Stimulated activated CD8-positive, alpha-beta memory T cell treated with anti-CD3 and anti-CD28 coated beads, Interleukin-7, amount 100 ng/mL, for 48 hours (primary cell): Measurements from ENCODE around the gene RPS10.
"Not testable (repeated sequence)": the region's sequence is repeated elsewhere in the genome, so short reads cannot be mapped to it uniquely, and the experiment has no call there.

ENCODE experiments used
- DNase-seq, 2 donors: peaks; one replicate each; pipeline ENCODE4 v3.0.0-alpha.2; 2020; ENCODE audit warnings: low read depth in 1 of 2; ENCODE audit errors: extremely low read depth in 1 of 2

Gene RPS10

DNA sequence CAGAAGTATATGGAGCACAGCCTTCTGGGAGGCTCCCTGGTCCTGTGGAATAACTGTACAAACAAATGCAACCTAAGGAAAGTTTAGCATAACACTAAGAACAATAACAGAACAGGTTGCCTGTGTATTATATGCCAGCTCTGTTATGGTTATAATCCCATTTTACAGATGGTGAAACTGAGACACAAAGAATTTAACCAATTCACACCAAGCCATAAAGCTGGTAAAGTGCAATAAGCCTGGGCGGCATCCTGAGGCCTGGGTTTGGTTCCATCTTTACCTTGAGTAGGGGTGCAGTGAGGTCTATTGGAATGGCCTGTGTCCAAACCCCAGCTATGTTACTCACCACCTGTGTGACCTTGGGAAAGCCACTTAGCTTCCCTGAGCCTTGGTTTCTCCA is 25.3 kb upstream of the RPS10 start:
- no peak for DNase-seq

DNA sequence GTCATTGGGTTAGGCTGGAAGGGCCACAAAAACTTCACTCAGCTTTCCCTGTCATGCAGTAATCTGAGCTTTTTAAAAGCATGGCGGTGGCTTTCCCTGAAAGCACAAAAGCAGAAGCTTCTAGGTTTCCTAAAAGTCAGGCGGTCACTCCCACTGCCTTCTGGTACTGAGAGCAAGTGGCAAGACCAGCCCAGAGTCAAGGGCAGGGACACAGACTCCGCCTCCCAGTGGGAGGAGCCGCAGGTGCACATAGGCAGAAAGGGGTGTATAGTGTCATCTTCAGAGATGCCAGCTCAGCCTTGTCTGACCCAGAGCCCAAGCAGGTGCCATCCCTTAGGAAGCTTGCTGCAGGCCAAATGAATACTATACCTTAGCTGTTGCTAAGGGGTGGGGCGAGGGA is 22.0 kb upstream of the RPS10 start:
- no peak for DNase-seq

- no peak for DNase-seq
Measured at GRCh38 chr6:34447386-34447785, 21.5 kb upstream of the RPS10 start.

DNA sequence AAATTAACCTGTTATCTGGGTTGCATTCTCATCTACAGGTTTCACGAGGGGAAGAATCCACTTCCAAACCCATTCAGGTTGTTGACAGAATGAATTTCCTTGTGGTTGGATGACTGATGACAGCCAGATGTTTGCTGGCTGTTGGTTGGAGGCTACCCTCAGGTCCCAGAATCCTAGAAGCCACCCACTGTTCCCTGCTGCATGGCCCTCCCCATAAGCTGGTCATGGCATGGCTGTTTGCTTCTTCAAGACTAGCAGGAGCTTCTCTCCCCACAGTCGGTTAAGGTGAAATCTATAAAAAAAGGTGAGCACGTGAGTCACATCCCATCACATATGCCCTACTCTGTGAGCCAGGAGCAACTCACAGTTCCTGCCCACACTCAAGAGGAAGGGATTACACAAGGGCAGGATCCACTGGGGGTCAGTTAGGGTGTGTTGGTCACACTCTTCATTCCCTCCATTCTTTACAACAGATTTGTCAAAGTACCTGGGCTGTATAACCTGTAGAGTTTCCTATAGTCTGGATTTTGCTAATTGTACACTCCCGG is 19.5 kb upstream of the RPS10 start:
- DNase-seq, result no peak

- DNase-seq, result no peak
Measured at GRCh38 chr6:34441526-34441925, 15.7 kb upstream of the RPS10 start.

DNA sequence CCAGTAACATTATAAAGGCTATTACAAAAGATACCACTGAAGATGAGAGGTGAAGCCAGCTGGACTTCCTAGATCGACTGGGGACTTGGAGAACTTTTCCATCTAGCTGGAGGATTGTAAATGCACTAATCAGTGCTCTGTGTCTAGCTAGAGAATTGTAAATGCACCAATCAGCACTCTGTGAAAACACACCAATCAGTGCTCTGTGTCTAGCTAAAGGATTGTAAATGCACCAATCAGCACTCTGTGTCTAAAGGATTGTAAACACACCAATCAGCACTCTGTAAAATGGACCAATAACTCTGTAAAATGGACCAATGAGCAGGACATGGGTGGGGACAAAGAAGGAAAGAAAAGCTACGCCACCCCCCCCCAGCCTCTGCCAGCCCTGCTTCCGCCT is 13.6 kb upstream of the RPS10 start:
- no peak for DNase-seq

DNA sequence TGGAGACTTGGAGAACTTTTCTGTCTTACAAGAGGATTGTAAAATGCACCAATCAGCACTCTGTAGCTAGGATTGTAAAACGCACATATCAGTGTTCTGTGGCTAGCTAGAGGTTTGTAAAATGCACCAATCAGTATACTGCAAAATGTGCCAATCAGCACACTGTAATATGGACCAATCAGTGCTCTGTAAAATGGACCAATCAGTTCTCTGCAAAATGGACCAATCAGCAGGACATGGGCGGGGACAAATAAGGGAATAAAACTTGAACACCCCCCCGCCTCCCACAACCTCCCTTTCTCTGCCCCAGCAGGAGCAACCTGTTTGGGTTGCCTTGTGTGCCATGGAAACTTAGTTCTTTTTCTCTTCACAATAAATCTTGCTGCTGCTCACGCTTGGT is 12.8 kb upstream of the RPS10 start:
- DNase-seq, result no peak

DNA sequence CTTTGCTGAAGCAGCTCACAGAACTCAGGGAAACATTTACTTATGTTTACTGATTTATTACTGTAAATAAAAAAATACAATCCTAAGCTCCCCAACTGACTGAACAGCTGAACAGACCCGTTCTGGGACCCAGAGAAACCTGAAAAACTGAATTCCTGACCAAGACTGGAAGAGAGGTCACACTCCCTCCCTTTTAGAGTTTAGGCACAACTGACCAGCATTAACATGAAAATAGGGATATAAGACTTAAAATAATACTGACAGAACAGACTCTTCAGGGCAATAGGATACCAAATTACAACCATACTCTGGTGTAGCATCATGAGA is 11.7 kb upstream of the RPS10 start:
- DNase-seq, result no peak

- no peak for DNase-seq
Measured at GRCh38 chr6:34436803-34437643, 11.2 kb upstream of the RPS10 start.

- DNase-seq, result no peak
Measured at GRCh38 chr6:34435916-34436315, 10.0 kb upstream of the RPS10 start.

DNA sequence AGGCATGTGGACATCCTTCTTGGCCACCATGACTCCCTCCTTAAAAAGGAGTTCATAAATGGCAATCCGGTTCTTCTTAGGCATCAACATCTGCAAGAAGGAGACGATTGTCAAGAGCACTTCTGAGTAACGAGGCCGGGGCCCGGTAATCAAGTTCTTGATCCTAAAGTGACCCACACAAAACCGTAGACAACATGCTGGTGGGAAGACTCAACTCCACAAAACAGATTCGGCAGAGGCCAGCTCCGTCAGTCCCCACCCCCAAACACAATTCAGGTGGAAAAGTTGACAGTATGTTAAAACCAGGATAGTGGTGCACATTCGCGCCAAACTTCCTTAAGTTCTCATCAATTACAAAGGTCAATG is 754 bp downstream of the RPS10 start:
- DNase-seq, result no peak

DNA sequence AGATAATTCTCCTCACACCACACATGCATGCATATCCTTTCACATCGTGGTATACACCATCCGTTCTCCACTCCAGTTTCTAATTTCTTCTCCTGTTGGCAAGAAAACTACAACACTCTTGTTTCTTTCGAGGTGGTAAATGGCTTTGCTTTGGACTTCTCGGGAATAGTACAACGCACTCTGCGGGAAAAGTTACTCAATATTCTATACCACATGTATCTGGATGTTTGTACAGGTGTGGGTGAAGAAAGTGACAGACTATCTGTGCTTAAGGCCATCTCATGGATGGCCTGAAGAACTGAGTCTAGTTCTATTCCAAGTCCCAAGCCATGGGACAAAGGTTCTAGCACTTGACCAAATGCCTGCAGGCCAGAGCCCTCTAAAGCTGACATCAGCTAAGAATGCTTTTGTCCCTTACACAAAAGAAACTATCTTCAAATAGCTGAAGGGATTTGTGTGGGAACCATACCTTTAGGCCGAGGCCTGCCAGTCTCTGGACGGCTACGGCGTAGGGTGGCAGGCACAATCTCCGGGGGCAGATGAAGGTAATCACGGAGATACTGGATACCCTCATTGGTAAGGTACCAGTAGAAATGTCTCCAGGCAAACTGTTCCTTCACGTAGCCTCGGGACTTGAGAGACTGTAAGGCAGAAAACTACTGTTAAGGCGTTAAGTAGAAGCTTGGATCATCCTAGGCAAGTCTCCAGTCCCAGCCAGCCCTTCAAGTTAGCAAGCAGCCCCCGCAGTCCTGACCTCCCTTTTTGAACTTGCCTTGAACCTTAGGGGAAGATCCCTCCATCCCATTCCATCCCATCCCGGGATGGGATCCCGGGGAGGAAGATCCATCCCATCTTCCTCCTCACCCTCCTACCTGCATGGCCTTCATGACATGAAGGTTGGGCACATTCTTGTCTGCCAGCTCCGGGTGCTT is 1.4 kb downstream of the RPS10 start:
- DNase-seq, result no peak

DNA sequence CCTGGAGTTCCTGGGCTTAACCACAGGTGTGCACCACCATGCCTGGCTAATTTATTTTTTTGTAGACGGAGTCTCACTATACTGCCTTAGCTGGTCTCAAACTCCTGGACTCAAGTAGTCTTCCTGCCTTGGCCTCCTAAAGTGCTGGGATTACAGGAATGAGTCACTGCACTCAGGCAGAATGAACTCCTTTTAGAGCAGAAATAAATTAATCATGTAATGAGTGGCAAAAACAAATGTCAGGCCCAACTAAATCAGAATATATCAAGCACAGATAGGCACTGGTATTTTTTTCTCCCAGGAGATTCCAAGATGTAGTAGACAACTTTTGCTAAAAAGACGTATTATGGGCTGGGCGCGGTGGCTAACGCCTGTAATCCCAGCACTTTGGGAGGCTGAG is 2.6 kb downstream of the RPS10 start:
- no peak for DNase-seq

DNA sequence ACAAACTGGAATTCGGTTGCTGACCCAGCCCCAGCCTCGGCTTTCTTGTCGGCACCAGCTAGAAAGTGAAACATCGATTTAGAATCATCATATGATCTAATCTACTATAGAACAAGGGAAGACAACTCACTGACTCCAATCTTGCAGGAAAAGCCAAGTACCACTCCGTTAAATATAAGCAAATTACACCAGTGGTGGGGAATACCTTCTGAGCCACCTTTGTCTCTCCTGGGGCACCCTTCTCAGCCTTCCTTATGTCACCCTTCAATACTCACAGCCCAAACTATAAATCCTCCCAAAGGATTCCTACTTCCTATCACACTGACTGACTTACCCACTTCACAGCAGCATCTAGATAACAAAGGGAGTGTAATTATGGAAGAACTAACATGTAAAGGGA is 7.5 kb downstream of the RPS10 start:
- no peak for DNase-seq

- no peak for DNase-seq
Measured at GRCh38 chr6:34416877-34417371, 8.9 kb downstream of the RPS10 start.

DNA sequence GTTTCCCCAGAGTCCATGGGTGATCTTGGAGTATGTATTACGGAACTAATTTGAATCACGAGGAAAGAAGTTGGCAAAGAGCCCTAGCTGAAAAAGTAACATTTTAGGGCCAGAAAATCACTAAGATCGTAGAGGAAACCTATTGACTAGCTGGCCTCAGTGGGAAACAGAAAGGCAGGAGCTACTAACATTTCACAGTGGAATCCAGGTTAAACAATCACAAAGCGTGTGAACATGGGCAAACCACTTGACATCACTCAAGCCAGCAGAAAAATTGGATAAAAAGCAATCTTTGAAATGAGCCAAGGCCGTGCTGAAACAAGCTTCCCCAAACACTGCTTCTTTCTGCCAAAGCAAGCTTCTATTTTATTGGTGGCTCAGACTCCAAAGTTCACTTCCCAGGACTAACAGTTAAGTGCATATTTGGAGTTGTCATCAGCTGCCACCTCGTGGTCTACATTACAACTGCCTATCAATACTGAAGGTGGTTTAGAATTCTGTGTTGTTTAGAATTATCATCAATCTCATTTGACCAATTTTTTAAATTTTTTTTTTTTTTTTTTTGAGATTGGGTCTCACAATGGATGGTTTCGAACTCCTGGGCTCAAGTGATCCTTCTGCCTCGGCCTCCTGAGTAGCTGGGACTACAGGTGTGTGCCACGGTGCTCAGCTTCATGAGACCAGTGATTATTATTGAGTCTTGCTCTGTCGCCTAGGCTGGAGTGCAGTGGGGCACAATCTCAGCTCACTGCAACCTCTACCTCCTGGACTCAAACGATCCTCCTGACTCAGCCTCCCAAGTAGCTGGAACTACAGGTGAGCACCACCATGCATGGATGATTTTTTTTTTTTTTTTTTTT is 10.6 kb downstream of the RPS10 start:
- DNase-seq, result no peak

DNA sequence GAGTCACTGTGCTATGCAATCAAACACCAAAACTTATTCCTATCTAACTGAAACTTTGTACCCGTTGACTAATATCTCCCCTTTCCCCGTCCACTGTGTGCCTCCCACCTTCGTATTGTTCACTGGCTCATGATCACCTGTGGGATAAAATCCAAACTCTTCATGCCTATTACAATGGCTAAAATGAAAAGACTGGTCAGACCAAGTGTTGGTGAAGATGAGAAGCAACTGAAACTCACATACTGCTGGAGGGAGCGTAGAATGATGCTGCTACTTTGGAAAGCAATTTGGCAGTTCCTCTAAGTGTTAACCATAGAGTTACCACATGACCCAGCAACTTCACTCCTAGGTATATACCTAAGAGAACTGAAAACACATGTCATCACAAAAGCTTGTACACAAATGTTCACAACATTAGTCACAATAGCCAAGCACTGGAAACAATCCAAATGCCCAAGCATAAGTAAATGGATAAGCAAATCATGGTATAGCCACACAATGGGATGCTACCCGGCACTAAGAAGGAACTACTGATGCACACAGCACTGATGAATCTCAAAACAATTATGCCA is 13.1 kb downstream of the RPS10 start:
- DNase-seq, result no peak

- no peak for DNase-seq
Measured at GRCh38 chr6:34412016-34412415, 13.9 kb downstream of the RPS10 start.

DNA sequence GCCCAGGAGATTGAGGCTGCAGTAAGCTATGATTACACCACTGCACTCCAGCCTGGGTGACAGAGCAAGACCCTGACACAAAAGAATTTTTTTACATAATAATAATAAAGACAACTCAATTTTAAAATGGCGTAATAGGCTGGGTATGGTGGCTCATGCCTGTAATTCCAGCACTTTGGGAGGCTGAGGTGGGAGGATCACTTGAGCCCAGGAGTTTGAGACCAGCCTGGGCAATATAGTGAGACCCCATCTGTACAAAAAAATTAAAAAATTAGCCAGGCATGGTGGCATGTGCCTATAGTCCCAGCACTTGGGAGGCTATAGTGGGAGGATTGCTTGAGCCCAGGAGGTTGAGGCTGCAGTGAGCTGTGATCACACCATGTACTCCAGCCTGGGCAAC is 18.0 kb downstream of the RPS10 start:
- DNase-seq, result not testable (repeated sequence)

DNA sequence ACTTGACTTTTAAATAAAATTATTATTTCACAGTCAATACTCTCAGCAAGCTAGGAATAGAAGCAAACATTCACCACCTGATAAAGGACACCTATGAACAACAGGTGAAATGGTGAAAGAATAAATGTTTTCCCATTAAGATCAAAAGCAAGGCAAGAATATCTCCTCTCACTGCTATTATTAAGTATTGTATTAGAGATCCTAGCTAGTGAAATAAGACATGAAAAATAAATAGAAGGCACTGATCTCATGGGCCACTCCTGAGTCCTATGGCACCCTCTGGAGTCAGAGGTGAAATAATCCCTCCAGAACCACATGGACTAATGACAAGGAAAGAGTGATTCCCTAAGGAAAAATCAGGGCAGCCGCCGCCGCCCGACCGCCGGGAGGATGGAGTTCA is 29.4 kb downstream of the RPS10 start:
- DNase-seq, result no peak

GRCh38 chr6:34393966-34394305 is 31.9 kb downstream of the RPS10 start:
- no peak for DNase-seq
